Activated CD4-positive, alpha-beta T cell treated with anti-CD3 and anti-CD28 coated beads for 36 hours (primary cell): Measurements from ENCODE around the gene THAP11. TPM values are rescaled to one million over a fixed set of nuclear protein-coding genes. Genes with fewer than 3 reads are reported as not detected.

ENCODE experiments used
- ATAC-seq: fragments of 200-7000 bp; cut with Tn5 transposase; one replicate; pipeline ENCODE4 v1.10.0; 2021; ENCODE audit warnings: mild to moderate bottlenecking, moderate library complexity
- CTCF ChIA-PET: fragments of 350-600 bp; sonication (Branson Sonifier 250); formaldehyde crosslinking; loops from one replicate; lab custom pipeline; 2021; ENCODE audit warnings: antibody characterized with exemption; lab: Charles Lee
- POLR2A ChIA-PET: fragments of 350-600 bp; sonication (Branson Sonifier 250); formaldehyde crosslinking; loops from one replicate; lab custom pipeline; 2021; ENCODE audit warnings: antibody characterized with exemption, inconsistent platforms; lab: Charles Lee
- DNase-seq: peaks from one replicate; pipeline ENCODE4 v3.0.0-alpha.2; 2020
- H3K27ac Mint-ChIP-seq: one replicate; pipeline ENCODE4 v1.8.0; 2021; ENCODE audit warnings: mixed read lengths
- H3K27me3 Mint-ChIP-seq: one replicate; pipeline ENCODE4 v1.8.0; 2021; ENCODE audit warnings: mixed read lengths
- H3K36me3 Mint-ChIP-seq: one replicate; pipeline ENCODE4 v1.8.0; 2021; ENCODE audit warnings: low read depth, mixed read lengths
- H3K4me1 Mint-ChIP-seq: one replicate; pipeline ENCODE4 v1.8.0; 2021; ENCODE audit warnings: mixed read lengths
- H3K4me3 Mint-ChIP-seq: one replicate; pipeline ENCODE4 v1.8.0; 2021; ENCODE audit warnings: mild to moderate bottlenecking, moderate library complexity, mixed read lengths
- H3K9me3 Mint-ChIP-seq: one replicate; pipeline ENCODE4 v1.8.0; 2021; ENCODE audit warnings: low read depth, mixed read lengths
- intact Hi-C, 2 experiments: fragments of 100-400 bp; cut with DNase I in 1 of 2; cut with micrococcal nuclease in 1 of 2; formaldehyde crosslinking; loops; one replicate each; pipeline versions ENCODE4 v1.14.2 to v1.15.1; 2022 to 2024; cut with DNase I, micrococcal nuclease
- total RNA-seq, 2 experiments: library from RNA; stranded (reverse); gene quantifications; one replicate each; pipeline ENCODE4 v1.2.3, GENCODE V29; 2021

Gene THAP11
- total RNA-seq, 2 experiments from 2014 or later = 31.8 to 34.5 TPM

GRCh38 chr16:67806428-67807147, 35.5 kb upstream of the THAP11 start, which contains the start of the genes RANBP10 and TSNAXIP1:
Gene RANBP10, minus strand, starts transcription at chr16:67806560. Its CDS starts 24 bp downstream, at chr16:67806536.
Gene TSNAXIP1, plus strand, starts transcription at chr16:67806889. Its CDS starts 261 bp downstream, at chr16:67807150.
- peak within 1 kb of the TSS; percentile 91 for H3K4me3 Mint-ChIP-seq
- intact Hi-C loops = loop anchor here (1.0 to 10.0 kb wide), 19 partner anchors 10 to 642 kb away; partner anchors contain the start of genes GFOD2 (in 2 of the 2), NFATC3 (in 2 of the 2), SLC12A4 (in 2 of the 2) and THAP11 (in 2 of the 2)
- no peaks in the 10 kb centered on the region for H3K9me3 Mint-ChIP-seq
- H3K27ac Mint-ChIP-seq = peak within 1 kb of the TSS; percentile 91
- no peaks in the 10 kb centered on the region for H3K27me3 Mint-ChIP-seq
- H3K4me1 Mint-ChIP-seq = peaks cover 39% of the 10 kb centered on the region
- ChIA-PET CTCF (interaction anchor here (0.5 to 2.3 kb wide), 14 partner anchors 10 to 286 kb away, joined by 3 to 28 read pairs (median 4); partner anchors contain the start of genes GFOD2 and NUTF2), POLR2A (interaction anchor here (0.6 to 2.5 kb wide), 16 partner anchors 10 to 431 kb away, joined by 3 to 13 read pairs (median 4); partner anchors contain the start of genes ACD, ATP6V0D1, CTCF and DDX28)
- DNase-seq (peak; percentile 98), ATAC-seq (peak; percentile 96)
- peaks cover 28% of the 10 kb centered on the region for H3K36me3 Mint-ChIP-seq

- Mint-ChIP-seq H3K4me3 (peak overlapping the region; percentile 91), H3K9me3 (no peaks in the 10 kb centered on the region), H3K36me3 (peaks cover 23% of the 10 kb centered on the region), H3K4me1 (peaks cover 33% of the 10 kb centered on the region), H3K27me3 (no peaks in the 10 kb centered on the region), H3K27ac (peak overlapping the region; percentile 91)
- ChIA-PET POLR2A (interaction anchor here (0.6 to 2.5 kb wide), 15 partner anchors 9 to 430 kb away, joined by 3 to 13 read pairs (median 4); partner anchors contain the start of genes ACD, ATP6V0D1, CTCF and DDX28), CTCF (interaction anchor here (0.5 to 2.3 kb wide), 13 partner anchors 9 to 286 kb away, joined by 3 to 28 read pairs (median 4); partner anchors contain the start of gene NUTF2)
- DNase-seq (no peak), ATAC-seq (no peak)
- intact Hi-C loops = loop anchor here (1.0 to 10.0 kb wide), 5 partner anchors 161 to 504 kb away; partner anchors contain the start of genes DDX28 (in 1 of the 2), DUS2 (in 1 of the 2), ESRP2 (in 1 of the 2) and PRMT7 (in 1 of the 2)
Observed at GRCh38 chr16:67807148-67807682, 34.9 kb upstream of the THAP11 start.

- Mint-ChIP-seq H3K4me3 (no peak overlapping the region), H3K27ac (no peak overlapping the region), H3K27me3 (no peaks in the 10 kb centered on the region), H3K4me1 (peaks cover 5% of the 10 kb centered on the region), H3K9me3 (no peaks in the 10 kb centered on the region), H3K36me3 (no peaks in the 10 kb centered on the region)
- ATAC-seq (no peak), DNase-seq (no peak)
- ChIA-PET CTCF (interaction anchor here (0.8 to 1.9 kb wide), 2 partner anchors 92 to 139 kb away, joined by 3 to 5 read pairs; no protein-coding TSS in a partner anchor), POLR2A (no interaction called here)
- intact Hi-C loops = no loop called here
Observed at GRCh38 chr16:67811899-67812298, 30.2 kb upstream of the THAP11 start.

- ChIA-PET CTCF (interaction anchor here (0.6 to 3.7 kb wide), 10 partner anchors 12 to 413 kb away, joined by 3 to 47 read pairs (median 4); no protein-coding TSS in a partner anchor), POLR2A (no interaction called here)
- no peak overlapping the region for H3K27ac Mint-ChIP-seq
- peaks cover 2% of the 10 kb centered on the region for H3K4me1 Mint-ChIP-seq
- intact Hi-C loops = no loop called here
- no peak overlapping the region for H3K4me3 Mint-ChIP-seq
- H3K27me3 Mint-ChIP-seq = no peaks in the 10 kb centered on the region
- ATAC-seq = no peak
- H3K36me3 Mint-ChIP-seq = no peaks in the 10 kb centered on the region
- DNase-seq = no peak
- no peaks in the 10 kb centered on the region for H3K9me3 Mint-ChIP-seq
Observed at GRCh38 chr16:67814567-67814966, 27.6 kb upstream of the THAP11 start.

GRCh38 chr16:67820608-67821259, 21.4 kb upstream of the THAP11 start:
- ChIA-PET CTCF (interaction anchor here (0.7 kb wide), 1 partner anchor 62 kb away, joined by 3 read pairs; no protein-coding TSS in a partner anchor), POLR2A (no interaction called here)
- intact Hi-C loops = no loop called here
- DNase-seq (no peak), ATAC-seq (no peak)
- Mint-ChIP-seq H3K9me3 (no peaks in the 10 kb centered on the region), H3K27ac (no peak overlapping the region), H3K27me3 (no peaks in the 10 kb centered on the region), H3K36me3 (peaks cover 3% of the 10 kb centered on the region), H3K4me3 (no peak overlapping the region), H3K4me1 (peaks cover 2% of the 10 kb centered on the region)

GRCh38 chr16:67822511-67822910, 19.6 kb upstream of the THAP11 start:
- H3K9me3 Mint-ChIP-seq = no peaks in the 10 kb centered on the region
- ATAC-seq (no peak), DNase-seq (no peak)
- no peak overlapping the region for H3K27ac Mint-ChIP-seq
- no peaks in the 10 kb centered on the region for H3K27me3 Mint-ChIP-seq
- ChIA-PET CTCF (interaction anchor here (0.6 to 0.7 kb wide), 2 partner anchors 50 to 120 kb away, joined by 3 read pairs; no protein-coding TSS in a partner anchor), POLR2A (no interaction called here)
- H3K4me3 Mint-ChIP-seq = no peak overlapping the region
- H3K4me1 Mint-ChIP-seq = no peaks in the 10 kb centered on the region
- H3K36me3 Mint-ChIP-seq = peaks cover 3% of the 10 kb centered on the region
- intact Hi-C loops = no loop called here

GRCh38 chr16:67825119-67825518, 17.0 kb upstream of the THAP11 start:
- Mint-ChIP-seq H3K27me3 (no peaks in the 10 kb centered on the region), H3K4me1 (no peaks in the 10 kb centered on the region), H3K4me3 (no peak overlapping the region), H3K27ac (no peak overlapping the region), H3K9me3 (no peaks in the 10 kb centered on the region), H3K36me3 (peaks cover 9% of the 10 kb centered on the region)
- DNase-seq (no peak), ATAC-seq (no peak)
- intact Hi-C loops = no loop called here
- CTCF ChIA-PET = interaction anchor here (1.0 kb wide), 1 partner anchor 9 kb away, joined by 3 read pairs; no protein-coding TSS in a partner anchor
- POLR2A ChIA-PET = no interaction called here

- peaks cover 12% of the 10 kb centered on the region for H3K36me3 Mint-ChIP-seq
- H3K27me3 Mint-ChIP-seq = no peaks in the 10 kb centered on the region
- no peak overlapping the region for H3K27ac Mint-ChIP-seq
- no peaks in the 10 kb centered on the region for H3K4me1 Mint-ChIP-seq
- POLR2A ChIA-PET = no interaction called here
- no peak for ATAC-seq
- intact Hi-C loops = no loop called here
- DNase-seq = no peak
- H3K4me3 Mint-ChIP-seq = no peak overlapping the region
- CTCF ChIA-PET = interaction anchor here (0.6 to 1.1 kb wide), 4 partner anchors 9 to 103 kb away, joined by 3 read pairs; no protein-coding TSS in a partner anchor
- H3K9me3 Mint-ChIP-seq = no peaks in the 10 kb centered on the region
Observed at GRCh38 chr16:67825906-67826305, 16.2 kb upstream of the THAP11 start.

- ATAC-seq (no peak), DNase-seq (no peak)
- POLR2A ChIA-PET = no interaction called here
- Mint-ChIP-seq H3K9me3 (no peaks in the 10 kb centered on the region), H3K36me3 (peaks cover 12% of the 10 kb centered on the region), H3K27me3 (no peaks in the 10 kb centered on the region), H3K4me3 (no peak overlapping the region), H3K27ac (no peak overlapping the region), H3K4me1 (peaks cover 9% of the 10 kb centered on the region)
- CTCF ChIA-PET = no interaction called here
- intact Hi-C loops = no loop called here
Observed at GRCh38 chr16:67828651-67829050, 13.5 kb upstream of the THAP11 start.

GRCh38 chr16:67833030-67833414, 9.1 kb upstream of the THAP11 start:
- ChIA-PET CTCF (interaction anchor here (0.5 to 4.6 kb wide), 9 partner anchors 10 to 373 kb away, joined by 3 to 37 read pairs (median 4); no protein-coding TSS in a partner anchor), POLR2A (interaction anchor here (0.6 to 1.8 kb wide), 4 partner anchors 11 to 106 kb away, joined by 3 to 9 read pairs (median 6); partner anchors contain the start of genes NUTF2, RANBP10 and TSNAXIP1)
- Mint-ChIP-seq H3K27me3 (no peaks in the 10 kb centered on the region), H3K27ac (no peak overlapping the region), H3K4me3 (peak overlapping the region; percentile 87), H3K36me3 (peaks cover 10% of the 10 kb centered on the region), H3K9me3 (no peaks in the 10 kb centered on the region), H3K4me1 (peaks cover 9% of the 10 kb centered on the region)
- DNase-seq (no peak), ATAC-seq (no peak)
- intact Hi-C loops = loop anchor here (1.0 to 2.0 kb wide), 7 partner anchors 9 to 606 kb away; partner anchors contain the start of genes NUTF2 (in 2 of the 2), RANBP10 (in 2 of the 2), TSNAXIP1 (in 2 of the 2) and CENPT (in 1 of the 2)
